Measurements from ENCODE around the gene ERGIC1.
"Not testable (repeated sequence)": the region's sequence is repeated elsewhere in the genome, so short reads cannot be mapped to it uniquely, and the experiment has no call there.

Gene ERGIC1

GRCh38 chr5:172885597-172886340 is 51.7 kb downstream of the ERGIC1 start:
- no peak for DNase-seq

DNA sequence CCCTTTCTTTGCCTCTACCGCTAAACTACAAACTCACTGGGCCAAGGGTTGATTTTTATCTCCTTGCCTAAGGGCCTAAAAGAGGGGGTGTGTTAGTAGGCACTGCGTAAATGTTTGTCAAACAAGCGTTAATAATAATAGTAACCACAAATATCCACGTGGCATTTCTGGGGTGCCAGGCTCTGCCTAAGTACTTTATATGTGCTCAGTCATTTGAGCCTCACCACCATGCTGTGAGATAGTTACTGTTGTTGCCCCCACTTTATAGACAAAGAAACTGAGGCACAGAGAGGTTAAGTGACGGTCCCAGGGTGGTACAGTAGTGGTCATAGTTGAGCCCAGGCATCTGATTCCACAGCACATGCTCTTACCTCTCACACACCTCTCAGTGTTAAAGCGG is 52.4 kb downstream of the ERGIC1 start:
- DNase-seq, result no peak

DNA sequence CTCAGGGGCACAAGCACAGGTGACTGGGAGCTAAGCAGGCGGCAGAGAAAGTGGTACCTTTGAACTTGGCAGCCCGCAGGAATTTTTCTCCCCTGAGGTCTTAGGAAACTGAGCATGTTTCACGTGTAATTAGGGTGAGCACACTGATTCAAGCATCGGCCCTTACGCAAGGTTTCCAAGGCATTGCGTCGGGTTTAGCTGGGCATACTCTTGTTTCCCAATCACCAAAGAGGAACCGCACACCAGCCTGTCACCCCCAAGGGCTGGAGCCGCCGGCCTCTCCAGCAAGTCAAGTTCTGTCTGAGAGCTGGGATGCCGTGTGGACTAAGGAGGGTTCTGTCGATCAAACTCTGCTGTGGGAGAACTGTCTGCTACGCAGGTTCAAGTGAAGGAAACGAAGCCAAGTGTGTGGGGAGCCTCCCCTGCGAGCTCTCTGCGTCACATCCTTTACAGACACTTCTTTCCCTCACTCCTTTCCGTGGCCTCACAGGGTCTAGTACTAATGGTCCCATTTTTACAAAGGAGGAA is 53.0 kb downstream of the ERGIC1 start:
- DNase-seq, result no peak

DNA sequence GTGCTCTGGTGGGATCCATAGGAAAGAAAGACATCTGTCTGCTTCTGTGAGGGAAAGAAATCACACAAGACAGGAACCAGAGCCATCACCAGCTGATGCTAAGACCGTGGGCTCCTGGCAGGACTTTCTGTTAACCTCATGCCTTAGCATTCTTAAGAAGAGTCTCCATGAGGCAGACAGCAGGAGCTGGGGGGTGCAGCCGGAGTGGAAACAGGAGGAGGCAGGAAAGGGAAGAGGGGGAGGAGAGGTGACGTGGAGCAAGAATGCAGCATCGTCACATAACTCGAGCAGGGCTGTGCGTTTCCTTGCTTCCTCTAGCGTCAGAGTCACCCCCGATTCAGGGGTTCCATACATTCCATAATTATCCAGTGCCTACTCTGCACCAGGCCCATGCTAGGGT is 53.6 kb downstream of the ERGIC1 start:
- no peak for DNase-seq

DNA sequence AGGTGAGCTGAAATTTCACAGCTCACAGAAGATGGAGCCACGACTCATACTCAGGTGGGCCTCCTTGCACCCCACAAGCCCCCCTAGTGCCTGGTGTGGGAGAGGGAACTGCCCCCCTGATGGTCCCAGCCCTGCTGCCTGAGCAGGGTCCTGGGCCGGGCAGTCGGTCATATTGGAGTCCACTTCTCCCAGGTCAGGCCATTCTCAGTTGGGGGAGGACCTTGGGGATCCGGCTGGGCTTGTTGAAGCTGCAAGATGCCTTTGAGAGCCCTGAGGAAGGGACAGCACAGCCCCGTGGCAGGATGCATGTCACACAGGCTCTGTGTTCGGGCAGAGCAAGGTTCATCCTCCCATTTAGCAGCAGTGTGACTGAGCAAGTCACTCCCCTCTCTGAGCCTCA is 56.6 kb downstream of the ERGIC1 start:
- DNase-seq, result no peak

DNA sequence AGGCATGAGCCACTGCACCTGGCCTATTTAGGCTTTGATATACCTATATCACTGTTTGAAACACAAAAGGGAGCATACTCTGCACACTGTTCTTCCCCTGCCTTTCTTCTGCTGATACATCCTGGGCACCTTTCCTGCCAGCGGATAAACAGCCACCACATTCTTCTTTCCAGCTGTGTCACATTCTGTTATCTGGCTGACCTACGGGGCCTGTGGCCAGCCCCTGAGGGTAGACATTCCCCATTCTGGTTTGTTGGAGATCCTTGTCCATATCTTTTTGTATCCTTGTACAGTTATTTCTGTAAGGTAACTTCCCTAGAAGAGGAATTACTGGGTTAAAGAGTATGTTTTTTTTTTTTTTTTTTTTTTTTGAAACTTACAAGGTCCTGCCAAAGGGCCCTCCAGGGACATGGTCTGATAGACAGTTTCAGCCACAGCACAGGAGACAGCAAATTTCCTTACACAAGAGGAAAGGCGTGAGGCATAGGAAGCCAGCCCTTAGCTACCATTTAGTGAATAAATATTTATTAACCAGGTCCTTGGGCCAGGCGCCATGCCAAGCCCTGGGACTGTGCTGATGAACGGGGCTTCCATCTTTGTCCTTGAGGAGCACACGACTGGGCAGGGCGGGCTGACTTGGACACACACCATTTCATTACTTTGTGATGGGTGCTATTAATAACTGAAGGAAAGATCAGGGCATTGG is 57.8 kb downstream of the ERGIC1 start:
- DNase-seq, result no peak

DNA sequence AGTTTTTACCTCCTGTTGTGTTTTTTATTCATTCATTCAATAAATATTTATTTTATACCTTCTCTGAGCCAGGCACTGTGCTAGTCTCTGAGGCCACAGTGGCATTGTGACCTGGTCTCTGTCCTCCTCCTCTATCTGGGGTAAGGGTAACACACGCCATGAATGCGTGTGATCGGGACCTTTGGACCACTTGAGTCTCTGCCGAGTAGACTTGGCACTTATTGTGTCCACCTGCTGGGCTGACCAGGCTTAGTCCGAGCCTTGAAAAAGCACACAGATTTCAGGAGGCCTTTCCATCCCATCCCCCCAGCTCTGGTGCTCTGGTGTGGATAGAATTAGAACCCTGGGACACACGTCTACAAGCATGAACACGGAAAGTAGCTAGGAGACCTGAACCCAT is 58.7 kb downstream of the ERGIC1 start:
- DNase-seq, result no peak

DNA sequence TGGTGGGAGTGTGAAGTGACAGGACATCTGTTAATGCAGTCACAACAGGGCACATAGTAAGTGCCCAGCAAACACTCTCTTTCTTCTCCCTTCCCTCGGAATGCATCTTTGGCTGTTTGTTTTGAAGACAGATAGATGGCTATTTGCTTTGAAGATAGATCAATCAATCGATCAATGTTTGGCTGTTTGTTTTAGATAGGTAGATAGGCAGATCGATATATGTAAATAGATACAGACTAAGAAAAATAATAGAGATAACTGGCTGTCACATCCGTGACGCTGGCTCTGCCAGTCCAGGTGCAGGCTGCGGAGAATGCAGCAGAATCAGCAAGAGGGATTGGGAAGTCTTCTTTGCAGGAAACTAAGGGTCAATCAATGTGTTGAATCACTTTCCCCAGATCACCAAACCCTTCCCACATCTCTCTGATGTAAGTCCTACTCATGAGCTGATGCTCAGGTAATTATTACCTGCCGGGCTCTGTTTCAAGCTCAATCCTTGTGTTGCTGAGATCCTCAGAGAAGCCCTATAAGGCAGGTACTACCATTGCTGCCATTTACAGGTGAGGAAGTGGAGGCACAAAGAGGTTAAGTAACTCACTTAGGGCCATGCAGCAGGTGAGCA is 60.8 kb downstream of the ERGIC1 start:
- no peak for DNase-seq

DNA sequence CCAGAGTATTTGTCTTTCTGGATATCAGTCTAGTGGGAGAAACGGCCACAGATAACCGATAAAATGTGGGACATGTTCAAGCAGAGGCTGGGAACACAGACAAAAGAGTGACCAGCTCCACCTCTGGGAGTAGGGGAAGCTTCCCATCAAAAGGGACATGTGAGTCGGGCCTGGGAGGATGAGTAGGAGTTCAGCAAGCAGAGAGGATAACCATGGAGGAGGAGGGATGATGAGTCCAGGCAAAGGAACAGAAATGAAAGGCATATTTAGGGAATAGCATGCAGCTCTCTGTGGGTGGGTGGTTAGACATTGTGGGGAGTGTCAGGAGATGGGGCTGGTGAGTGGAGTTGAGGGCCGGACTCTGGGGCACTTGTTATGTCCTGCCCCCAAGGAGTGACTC is 61.5 kb downstream of the ERGIC1 start:
- DNase-seq, result no peak

DNA sequence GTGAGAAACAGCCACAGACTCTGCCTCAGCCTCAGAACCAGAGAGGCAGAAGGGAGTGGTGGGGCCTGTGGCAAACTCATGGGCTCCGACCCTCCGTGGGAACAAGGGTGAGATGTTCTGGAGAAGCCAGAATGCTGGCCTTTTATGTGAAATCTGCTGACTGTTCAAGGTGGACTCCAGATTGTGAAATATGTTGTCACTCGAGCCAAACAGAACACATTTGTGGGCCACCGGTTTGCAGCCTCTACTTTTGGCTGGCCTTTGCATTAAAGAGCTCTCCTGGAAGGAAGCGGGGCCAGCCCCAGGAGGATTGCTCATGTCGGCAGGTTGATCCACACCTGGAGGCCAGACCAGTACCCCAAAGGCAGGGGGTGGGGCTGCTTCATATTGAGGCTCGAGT is 62.4 kb downstream of the ERGIC1 start:
- no peak for DNase-seq

DNA sequence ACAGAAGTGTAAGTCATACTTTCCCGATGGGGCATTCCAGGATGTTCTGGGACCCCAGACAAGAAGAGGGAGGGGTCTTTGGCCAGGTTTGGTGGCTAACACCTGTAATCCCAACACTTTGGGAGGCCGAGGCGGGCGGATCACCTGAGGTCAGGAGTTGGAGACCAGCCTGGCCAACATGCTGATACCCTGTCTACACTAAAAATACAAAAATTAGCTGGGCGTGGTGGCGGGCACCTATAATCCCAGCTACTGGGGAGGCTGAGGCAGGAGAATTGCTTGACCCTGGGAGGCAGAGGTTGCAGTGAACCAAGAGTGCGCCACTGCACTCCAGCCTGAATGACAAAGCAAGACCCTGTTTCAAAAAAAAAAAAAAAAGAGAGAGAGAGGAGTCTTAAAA is 63.0 kb downstream of the ERGIC1 start:
- not testable (repeated sequence) for DNase-seq

- DNase-seq, result peak; percentile 71
Observed at GRCh38 chr5:172897481-172898217, 63.6 kb downstream of the ERGIC1 start.

GRCh38 chr5:172898218-172898842 is 64.3 kb downstream of the ERGIC1 start:
- no peak for DNase-seq

- no peak for DNase-seq
Observed at GRCh38 chr5:172898843-172899369, 64.9 kb downstream of the ERGIC1 start.

DNA sequence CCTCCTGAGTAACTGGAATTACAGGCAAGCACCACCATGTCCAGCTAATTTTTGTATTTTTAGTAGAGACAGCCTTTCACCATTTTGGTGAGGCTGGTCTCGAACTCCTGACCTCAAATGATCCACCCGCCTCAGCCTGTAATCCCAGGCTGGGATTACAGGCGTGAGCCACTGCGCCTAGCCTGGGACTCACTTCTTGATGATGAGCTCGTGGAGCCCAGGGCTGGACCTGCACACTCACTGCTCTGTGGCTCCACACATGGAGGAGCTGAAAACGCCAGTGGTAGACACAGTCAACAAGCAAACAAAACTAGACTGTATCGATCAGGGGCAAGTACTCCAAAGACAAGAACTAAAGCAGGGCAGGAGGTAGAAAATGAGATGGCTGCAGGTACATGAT is 65.4 kb downstream of the ERGIC1 start:
- DNase-seq, result no peak

- DNase-seq, result peak; percentile 67
Observed at GRCh38 chr5:172901012-172901780, 67.1 kb downstream of the ERGIC1 start.

- no peak for DNase-seq
Observed at GRCh38 chr5:172901788-172902496, 67.9 kb downstream of the ERGIC1 start.

GRCh38 chr5:172902497-172903472 is 68.7 kb downstream of the ERGIC1 start:
- peak; percentile 82 for DNase-seq

GRCh38 chr5:172903790-172904189 is 69.7 kb downstream of the ERGIC1 start:
- peak; percentile 94 for DNase-seq

- no peak for DNase-seq
Observed at GRCh38 chr5:172904312-172904642, 70.2 kb downstream of the ERGIC1 start.

Data from HCEC 1CT (cell line).